HG03520 (cell line): ENCODE results near the gene RPL4.
"Not testable (repeated sequence)": the region's sequence is repeated elsewhere in the genome, so short reads cannot be mapped to it uniquely, and the experiment has no call there.

Experiments used
- ATAC-seq: cut with Tn5 transposase; IDR thresholded peaks from one replicate; pipeline ENCODE4 v1.9.1; 2021; ENCODE audit warnings: mild to moderate bottlenecking, moderate library complexity; ENCODE audit not compliant: unreplicated experiment

Gene RPL4

DNA sequence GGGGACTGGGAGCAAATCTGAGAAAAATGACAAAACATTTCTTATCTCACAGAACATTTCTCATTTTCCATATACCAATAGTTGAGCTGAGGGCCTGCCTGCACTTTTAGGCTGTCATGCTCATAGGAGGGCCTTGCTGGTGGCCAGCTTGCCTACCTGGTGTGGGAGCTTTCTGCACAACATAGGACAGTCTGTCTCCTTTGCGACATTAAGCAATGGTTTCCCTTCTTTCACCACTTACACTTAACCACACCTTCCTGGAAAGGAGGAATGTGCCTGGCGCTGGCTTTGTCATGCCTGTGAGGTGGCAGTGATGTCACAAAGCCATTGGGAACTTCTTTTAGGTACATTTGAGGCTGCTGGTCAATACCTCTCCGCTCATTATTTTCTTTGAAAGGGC lies 12.8 kb downstream of the RPL4 start:
- no peak for ATAC-seq

GRCh38 chr15:66489179-66489791 lies 15.4 kb downstream of the RPL4 start:
- no peak for ATAC-seq

DNA sequence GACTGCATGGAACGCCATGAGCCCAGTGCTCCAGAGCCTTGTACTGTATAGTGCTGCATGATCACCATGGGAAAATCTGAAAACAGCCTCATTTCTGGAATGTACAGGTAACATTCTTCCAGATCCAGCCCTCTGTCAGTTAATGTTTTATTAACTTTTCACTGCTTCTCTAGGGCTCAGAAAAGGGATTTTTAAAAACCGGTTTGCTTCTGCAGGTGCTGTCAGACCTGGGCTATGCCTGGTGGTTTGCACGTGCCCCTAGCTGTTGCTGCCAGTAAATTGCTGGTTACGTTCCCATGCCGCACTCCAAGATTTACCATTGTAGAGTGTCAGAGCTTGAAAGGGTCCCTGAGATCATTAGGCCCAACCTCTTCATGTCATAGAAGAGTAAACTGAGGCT lies 16.1 kb downstream of the RPL4 start:
- ATAC-seq: no peak

GRCh38 chr15:66486887-66487286 lies 17.8 kb downstream of the RPL4 start:
- no peak for ATAC-seq

GRCh38 chr15:66484539-66485112 lies 20.0 kb downstream of the RPL4 start:
- ATAC-seq: no peak

- ATAC-seq: no peak
Measured at GRCh38 chr15:66483131-66483566, 21.5 kb downstream of the RPL4 start.

DNA sequence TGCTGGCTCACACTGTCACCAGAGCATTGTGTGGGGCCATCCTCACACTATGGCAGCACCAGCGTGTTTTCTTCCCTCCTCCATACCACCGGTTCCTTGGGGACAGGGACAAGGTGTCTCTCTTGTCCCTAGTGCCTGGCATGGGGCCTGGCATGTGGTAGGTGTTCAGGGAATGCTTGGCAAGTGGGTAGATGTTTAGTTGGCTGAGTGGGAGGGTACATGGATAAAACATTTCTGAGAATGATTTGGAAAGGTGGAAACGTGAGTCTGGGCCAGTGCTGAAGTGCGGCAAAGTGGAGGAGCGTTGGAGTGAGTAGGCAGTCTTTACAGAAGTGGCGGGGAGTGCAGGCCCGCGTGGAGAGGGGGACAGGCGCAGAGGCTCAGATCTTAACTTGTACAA lies 22.1 kb downstream of the RPL4 start:
- no peak for ATAC-seq

- ATAC-seq: no peak
Measured at GRCh38 chr15:66481107-66481856, 23.4 kb downstream of the RPL4 start.

DNA sequence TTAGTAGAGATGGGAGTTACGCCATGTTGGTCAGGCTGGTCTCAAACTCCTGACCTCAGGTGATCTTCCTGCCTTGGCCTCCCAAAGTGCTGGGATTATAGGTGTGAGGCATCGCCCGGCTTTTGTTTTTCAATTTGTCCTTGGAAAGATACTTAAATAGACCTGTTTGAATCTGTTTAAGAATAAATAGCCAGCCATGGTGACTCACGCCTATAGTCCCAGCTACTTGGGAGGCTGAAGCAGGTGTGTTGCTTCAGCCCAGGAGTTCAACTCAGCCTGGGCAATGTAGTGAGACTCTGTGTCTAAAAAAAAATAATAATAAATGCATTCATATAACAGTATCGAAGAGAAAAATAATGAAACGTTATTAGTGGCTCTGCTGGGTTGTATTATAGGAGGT lies 24.4 kb downstream of the RPL4 start:
- no peak for ATAC-seq

GRCh38 chr15:66477011-66477410 lies 27.6 kb downstream of the RPL4 start:
- ATAC-seq: no peak

GRCh38 chr15:66476535-66476934 lies 28.1 kb downstream of the RPL4 start:
- no peak for ATAC-seq

DNA sequence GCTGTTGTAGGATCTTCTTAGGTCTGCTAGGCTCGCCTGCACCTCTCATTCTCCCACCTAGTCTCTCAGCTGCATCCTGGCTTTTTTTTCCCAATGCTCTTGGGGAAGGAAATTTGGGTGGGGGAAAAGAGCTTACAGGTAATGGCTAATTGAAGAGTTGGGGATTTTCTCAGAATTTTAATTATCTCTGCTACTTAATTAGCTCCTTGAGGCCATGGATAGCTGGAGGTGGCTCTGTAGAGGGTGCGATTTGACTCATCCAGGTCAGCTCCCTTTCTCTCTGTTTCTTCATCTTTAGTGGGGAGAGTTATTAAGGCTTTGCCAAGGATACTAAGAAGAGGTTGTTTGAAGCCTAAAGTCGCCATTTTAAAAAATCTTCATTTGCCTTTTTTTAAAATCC lies 29.7 kb downstream of the RPL4 start:
- ATAC-seq: no peak

DNA sequence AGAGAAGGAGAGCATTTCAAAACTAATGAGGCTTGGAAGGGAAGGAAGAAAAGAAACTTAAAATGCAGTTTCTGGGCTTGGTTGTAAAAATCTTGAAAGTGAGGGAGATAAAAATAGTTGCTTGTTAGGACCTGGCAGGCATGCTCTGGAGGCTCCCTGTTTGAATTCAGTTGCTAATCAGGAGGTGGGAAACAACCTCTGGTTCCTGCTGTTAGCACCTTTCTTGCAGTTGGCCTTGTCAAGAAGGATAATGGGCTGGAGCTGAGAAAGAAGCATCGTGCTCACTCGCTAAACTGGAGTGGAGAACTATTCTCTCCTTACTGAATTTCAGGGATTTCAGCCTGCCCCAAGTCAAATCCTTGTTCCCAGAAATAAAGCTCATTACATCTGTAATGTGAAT lies 30.5 kb downstream of the RPL4 start:
- ATAC-seq: no peak

GRCh38 chr15:66472176-66472999 lies 32.3 kb downstream of the RPL4 start:
- no peak for ATAC-seq

GRCh38 chr15:66470825-66471224 lies 33.8 kb downstream of the RPL4 start:
- ATAC-seq: not testable (repeated sequence)

GRCh38 chr15:66467162-66468040 lies 37.3 kb downstream of the RPL4 start:
- ATAC-seq: not testable (repeated sequence)

GRCh38 chr15:66465294-66465693 lies 39.4 kb downstream of the RPL4 start:
- ATAC-seq: not testable (repeated sequence)

DNA sequence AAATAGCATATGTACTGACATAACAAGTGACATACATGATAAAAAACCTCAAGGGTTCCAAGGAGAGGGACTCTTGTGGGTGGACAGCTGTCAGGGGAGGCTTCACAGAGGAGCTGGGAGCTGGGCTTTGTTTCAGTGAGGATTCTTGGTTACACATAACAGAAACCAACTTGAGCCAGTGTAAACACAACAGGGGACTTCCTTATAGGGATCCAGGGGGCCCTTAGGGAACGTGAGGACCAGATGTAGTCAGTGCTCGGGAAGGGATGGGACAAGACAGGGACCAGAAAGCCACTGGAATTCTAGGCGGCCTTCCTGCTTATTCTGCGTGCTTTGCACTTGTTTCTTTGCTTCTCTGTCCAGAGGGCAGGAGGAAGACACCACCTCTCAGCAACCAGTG lies 42.0 kb downstream of the RPL4 start:
- no peak for ATAC-seq

- ATAC-seq: no peak
Measured at GRCh38 chr15:66461917-66462316, 42.7 kb downstream of the RPL4 start.

DNA sequence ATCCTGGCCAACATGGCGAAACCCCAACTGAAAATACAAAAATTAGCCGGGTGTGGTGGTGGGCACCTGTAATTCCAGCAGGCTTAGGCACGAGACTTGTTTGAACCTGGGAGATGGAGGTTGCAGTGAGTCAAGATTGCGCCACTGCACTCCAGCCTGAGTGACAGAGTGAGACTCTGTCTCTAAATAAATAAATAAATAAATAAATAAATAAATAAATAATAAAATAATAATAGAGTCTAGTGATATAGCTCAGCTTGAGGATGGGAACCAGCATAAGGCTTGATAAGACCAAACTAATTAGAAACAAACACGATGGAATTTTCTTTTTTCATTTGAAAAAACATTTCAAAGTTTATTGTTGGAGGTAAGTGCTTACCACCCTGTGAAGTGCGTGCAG lies 43.4 kb downstream of the RPL4 start:
- not testable (repeated sequence) for ATAC-seq
